Calu3 (cell line): ENCODE data around the gene RPUSD3. TPM values are rescaled to one million over a fixed set of nuclear protein-coding genes. Genes with fewer than 3 reads are reported as not detected.
"Not testable (repeated sequence)": the region's sequence is repeated elsewhere in the genome, so short reads cannot be mapped to it uniquely, and the experiment has no call there.

Source experiments
- BruUV-seq: library from RNA; stranded (reverse); fragments of 400-500 nt; replicated peaks from 2 replicates; lab custom pipeline; 2021; lab: Mats Ljungman, UMichigan
- CTCF ChIA-PET: fragments of 300-600 bp; sonication (Branson Sonifier 250); formaldehyde crosslinking; loops from one replicate; lab custom pipeline; 2022; ENCODE audit warnings: antibody characterized with exemption; lab: Charles Lee
- DNase-seq: peaks from one replicate; pipeline ENCODE4 v3.0.0; 2022
- H3K27ac Mint-ChIP-seq: one replicate; pipeline ENCODE4 v1.8.0; 2022; ENCODE audit warnings: mixed read lengths; ENCODE audit not compliant: unreplicated experiment
- H3K27me3 Mint-ChIP-seq: one replicate; pipeline ENCODE4 v1.8.0; 2022; ENCODE audit warnings: mixed read lengths; ENCODE audit not compliant: unreplicated experiment
- H3K36me3 Mint-ChIP-seq: one replicate; pipeline ENCODE4 v1.8.0; 2022; ENCODE audit warnings: mild to moderate bottlenecking, moderate library complexity, mixed read lengths; ENCODE audit not compliant: insufficient read depth, unreplicated experiment
- H3K4me1 Mint-ChIP-seq: one replicate; pipeline ENCODE4 v1.8.0; 2022; ENCODE audit warnings: mild to moderate bottlenecking, low read depth, mixed read lengths; ENCODE audit not compliant: unreplicated experiment
- H3K4me3 Mint-ChIP-seq: one replicate; pipeline ENCODE4 v1.8.0; 2022; ENCODE audit warnings: mild to moderate bottlenecking, low read depth, moderate library complexity, mixed read lengths; ENCODE audit not compliant: unreplicated experiment
- H3K9me3 Mint-ChIP-seq: one replicate; pipeline ENCODE4 v1.8.0; 2022; ENCODE audit warnings: low read depth, mixed read lengths; ENCODE audit not compliant: unreplicated experiment
- intact Hi-C: fragments of 100-400 bp; cut with micrococcal nuclease; formaldehyde crosslinking; loops from one replicate; pipeline ENCODE4 v1.10.0; 2022; ENCODE audit not compliant: unreplicated experiment
- total RNA-seq: library from RNA; stranded (reverse); gene quantifications from 2 replicates; pipeline ENCODE4 v1.2.3, GENCODE V29; 2022
- TF ChIP-seq, protein P1 (sequence below): fragments of 200-600 bp; IDR thresholded peaks from one replicate; pipeline ENCODE4 v1.8.0; 2022; ENCODE audit warnings: antibody characterized with exemption; ENCODE audit not compliant: unreplicated experiment

Gene RPUSD3
- total RNA-seq, 1 experiment from 2014 or later: 41.7 TPM

- CTCF ChIA-PET: interaction anchor here (0.6 to 1.4 kb wide), 3 partner anchors 13 to 235 kb away, joined by 3 to 10 read pairs (median 3); no protein-coding TSS in a partner anchor
- no peak overlapping the region for H3K4me3 Mint-ChIP-seq
- BruUV-seq: no TSS peak
- peak; percentile 72 for DNase-seq
- TF ChIP-seq, protein P1, sequence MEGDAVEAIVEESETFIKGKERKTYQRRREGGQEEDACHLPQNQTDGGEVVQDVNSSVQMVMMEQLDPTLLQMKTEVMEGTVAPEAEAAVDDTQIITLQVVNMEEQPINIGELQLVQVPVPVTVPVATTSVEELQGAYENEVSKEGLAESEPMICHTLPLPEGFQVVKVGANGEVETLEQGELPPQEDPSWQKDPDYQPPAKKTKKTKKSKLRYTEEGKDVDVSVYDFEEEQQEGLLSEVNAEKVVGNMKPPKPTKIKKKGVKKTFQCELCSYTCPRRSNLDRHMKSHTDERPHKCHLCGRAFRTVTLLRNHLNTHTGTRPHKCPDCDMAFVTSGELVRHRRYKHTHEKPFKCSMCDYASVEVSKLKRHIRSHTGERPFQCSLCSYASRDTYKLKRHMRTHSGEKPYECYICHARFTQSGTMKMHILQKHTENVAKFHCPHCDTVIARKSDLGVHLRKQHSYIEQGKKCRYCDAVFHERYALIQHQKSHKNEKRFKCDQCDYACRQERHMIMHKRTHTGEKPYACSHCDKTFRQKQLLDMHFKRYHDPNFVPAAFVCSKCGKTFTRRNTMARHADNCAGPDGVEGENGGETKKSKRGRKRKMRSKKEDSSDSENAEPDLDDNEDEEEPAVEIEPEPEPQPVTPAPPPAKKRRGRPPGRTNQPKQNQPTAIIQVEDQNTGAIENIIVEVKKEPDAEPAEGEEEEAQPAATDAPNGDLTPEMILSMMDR: no peak
- H3K27ac Mint-ChIP-seq: no peak overlapping the region
- H3K9me3 Mint-ChIP-seq: no peaks in the 10 kb centered on the region
- no peaks in the 10 kb centered on the region for H3K27me3 Mint-ChIP-seq
- intact Hi-C loops: no loop called here
- peaks cover 25% of the 10 kb centered on the region for H3K4me1 Mint-ChIP-seq
- H3K36me3 Mint-ChIP-seq: peaks cover 5% of the 10 kb centered on the region
Observed at GRCh38 chr3:9878700-9879099, 34.9 kb upstream of the RPUSD3 start.

DNA sequence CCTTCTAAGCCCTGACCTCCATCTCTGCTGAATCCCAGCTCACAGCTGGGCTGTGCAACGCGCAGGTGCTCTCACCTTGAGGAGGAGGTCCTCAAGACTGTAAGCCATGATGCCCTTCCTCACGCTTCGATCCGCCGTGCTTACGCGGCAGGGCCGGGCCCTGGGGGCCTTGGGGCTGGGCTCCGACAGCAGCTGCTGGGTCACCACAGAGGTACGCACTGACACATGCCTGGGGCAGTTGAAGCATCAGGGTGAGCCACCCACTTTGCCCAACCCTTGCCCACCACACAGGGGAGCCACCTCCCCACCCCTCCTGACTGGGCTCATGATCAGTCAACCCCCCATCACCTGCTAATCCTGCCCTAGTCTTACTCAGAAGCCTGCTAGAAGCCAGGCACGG is 33.2 kb upstream of the RPUSD3 start:
- H3K27me3 Mint-ChIP-seq: no peaks in the 10 kb centered on the region
- intact Hi-C loops: no loop called here
- H3K4me3 Mint-ChIP-seq: no peak overlapping the region
- H3K4me1 Mint-ChIP-seq: peaks cover 24% of the 10 kb centered on the region
- BruUV-seq: no TSS peak
- no peak for DNase-seq
- H3K36me3 Mint-ChIP-seq: peaks cover 5% of the 10 kb centered on the region
- TF ChIP-seq, protein P1: no peak
- no peak overlapping the region for H3K27ac Mint-ChIP-seq
- CTCF ChIA-PET: no interaction called here
- no peaks in the 10 kb centered on the region for H3K9me3 Mint-ChIP-seq

- CTCF ChIA-PET: interaction anchor here (0.7 kb wide), 1 partner anchor 266 kb away, joined by 4 read pairs; the partner anchor contains the start of gene VHL
- not testable (repeated sequence) for BruUV-seq, H3K4me3 Mint-ChIP-seq
Observed at GRCh38 chr3:9876255-9876654, 32.4 kb upstream of the RPUSD3 start.

DNA sequence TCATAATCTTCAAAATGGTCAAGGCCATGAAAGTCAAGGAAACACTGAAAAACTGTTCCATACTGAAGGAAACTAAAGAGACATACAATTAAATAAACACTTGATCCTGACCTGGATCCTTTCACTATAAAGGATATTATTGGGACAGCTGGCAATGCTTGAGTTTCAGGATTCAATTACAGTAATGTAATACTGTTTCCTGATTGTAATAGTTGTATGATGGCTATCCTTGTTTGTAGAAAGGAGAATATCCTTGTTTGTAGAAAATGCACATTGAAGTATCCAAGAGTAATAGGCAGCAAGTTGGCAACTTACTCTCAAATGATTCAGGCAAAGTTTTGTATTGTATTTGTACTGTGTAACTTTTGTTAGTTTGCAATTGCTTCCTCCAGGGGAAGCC is 31.6 kb upstream of the RPUSD3 start:
- CTCF ChIA-PET: interaction anchor here (0.6 to 0.7 kb wide), 3 partner anchors 27 to 142 kb away, joined by 3 to 4 read pairs (median 3); no protein-coding TSS in a partner anchor
- H3K4me1 Mint-ChIP-seq: peaks cover 23% of the 10 kb centered on the region
- DNase-seq: no peak
- H3K9me3 Mint-ChIP-seq: no peaks in the 10 kb centered on the region
- peaks cover 4% of the 10 kb centered on the region for H3K36me3 Mint-ChIP-seq
- H3K27me3 Mint-ChIP-seq: no peaks in the 10 kb centered on the region
- intact Hi-C loops: no loop called here
- BruUV-seq: no TSS peak
- H3K4me3 Mint-ChIP-seq: no peak overlapping the region
- TF ChIP-seq, protein P1: no peak
- H3K27ac Mint-ChIP-seq: no peak overlapping the region

More at GRCh38 chr3:9876255-9876654, 32.4 kb upstream of the RPUSD3 start:
- intact Hi-C loops, H3K36me3 Mint-ChIP-seq, H3K27me3 Mint-ChIP-seq, H3K27ac Mint-ChIP-seq, DNase-seq, H3K9me3 Mint-ChIP-seq: not testable (repeated sequence)
- H3K4me1 Mint-ChIP-seq: peaks cover 24% of the 10 kb centered on the region

- H3K4me3 Mint-ChIP-seq, BruUV-seq, H3K27me3 Mint-ChIP-seq, H3K9me3 Mint-ChIP-seq, intact Hi-C loops, H3K36me3 Mint-ChIP-seq, DNase-seq, CTCF ChIA-PET, H3K27ac Mint-ChIP-seq, H3K4me1 Mint-ChIP-seq: not testable (repeated sequence)
Observed at GRCh38 chr3:9872067-9872466, 28.3 kb upstream of the RPUSD3 start.
